OCI-LY1 (cell line): ENCODE measurements around the gene C12orf43.

ENCODE experiments used
- H2AFZ ChIP-seq: fragments of 200-600 bp; sonication (generic), shearing (Covaris generic); 2 replicates; pipeline ENCODE4 v1.6.0; 2014; ENCODE audit warnings: antibody characterized with exemption, mild to moderate bottlenecking, low read length
- H3F3A ChIP-seq: fragments of 200-600 bp; sonication (generic), shearing (Covaris generic); 2 replicates; pipeline ENCODE4 v1.6.0; 2014; ENCODE audit warnings: mild to moderate bottlenecking, antibody characterized with exemption, low read length, moderate library complexity; ENCODE audit not compliant: insufficient read depth
- H3K27ac ChIP-seq: fragments of 200-600 bp; sonication (generic); 2 replicates; pipeline ENCODE4 v1.5.1; 2014; ENCODE audit warnings: low read length, mixed run types, mild to moderate bottlenecking, low read depth; ENCODE audit not compliant: poor library complexity, severe bottlenecking
- H3K27me3 ChIP-seq: fragments of 200-600 bp; sonication (generic); 2 replicates; pipeline ENCODE4 v1.6.0; 2014; ENCODE audit warnings: antibody characterized with exemption, mild to moderate bottlenecking, low read length, moderate library complexity; ENCODE audit not compliant: insufficient read depth
- H3K36me3 ChIP-seq: fragments of 200-600 bp; sonication (generic); 2 replicates; pipeline ENCODE4 v1.6.1; 2014; ENCODE audit warnings: mild to moderate bottlenecking, antibody characterized with exemption, low read length, moderate library complexity, mixed read lengths; ENCODE audit not compliant: insufficient read depth
- H3K4me1 ChIP-seq: fragments of 200-600 bp; sonication (generic); 2 replicates; pipeline ENCODE4 v1.5.1; 2014; ENCODE audit warnings: mild to moderate bottlenecking, low read length, moderate library complexity; ENCODE audit not compliant: insufficient read depth, severe bottlenecking
- H3K4me2 ChIP-seq: fragments of 200-600 bp; sonication (generic), shearing (Covaris generic); 2 replicates; pipeline ENCODE4 v1.6.1; 2014; ENCODE audit warnings: low read length
- H3K4me3 ChIP-seq: fragments of 200-600 bp; sonication (generic); 2 replicates; pipeline ENCODE4 v1.5.1; 2014; ENCODE audit warnings: low read length, low read depth, mild to moderate bottlenecking, mixed read lengths; ENCODE audit not compliant: poor library complexity, severe bottlenecking
- H3K79me2 ChIP-seq: fragments of 200-600 bp; shearing (Covaris generic); 2 replicates; pipeline ENCODE4 v1.6.1; 2016; ENCODE audit warnings: mixed run types, low read length, mixed read lengths; ENCODE audit not compliant: insufficient read depth
- H3K9ac ChIP-seq: fragments of 200-600 bp; sonication (generic), shearing (Covaris generic); 2 replicates; pipeline ENCODE4 v1.6.1; 2014; ENCODE audit warnings: mild to moderate bottlenecking, low read length, mixed read lengths
- H3K9me2 ChIP-seq: fragments of 200-600 bp; sonication (generic), shearing (Covaris generic); 2 replicates; pipeline ENCODE4 v1.6.1; 2014; ENCODE audit warnings: low read depth, mild to moderate bottlenecking, low read length, mixed read lengths
- H3K9me3 ChIP-seq: fragments of 200-600 bp; shearing (Covaris generic); 2 replicates; pipeline ENCODE4 v1.6.1; 2014; ENCODE audit warnings: low read length, mixed read lengths
- H4K20me1 ChIP-seq: fragments of 200-600 bp; sonication (generic), shearing (Covaris generic); 2 replicates; pipeline ENCODE4 v1.6.0; 2016; ENCODE audit warnings: mild to moderate bottlenecking, low read length; ENCODE audit not compliant: insufficient read depth
- EZH2 ChIP-seq: fragments of 200-600 bp; sonication (generic), shearing (Covaris generic); IDR thresholded peaks from 2 replicates; pipeline ENCODE4 v1.8.0; 2017; ENCODE audit warnings: borderline replicate concordance, mixed run types, mild to moderate bottlenecking, antibody characterized with exemption, low read length, moderate library complexity, mixed read lengths
- TF ChIP-seq, protein P1 (sequence below): fragments of 200-600 bp; sonication (generic), shearing (Covaris generic); IDR thresholded peaks from 2 replicates; pipeline ENCODE4 v1.5.1; 2017; ENCODE audit warnings: mild to moderate bottlenecking, antibody characterized with exemption, low read length, moderate library complexity, mixed read lengths

C12orf43 gene

DNA sequence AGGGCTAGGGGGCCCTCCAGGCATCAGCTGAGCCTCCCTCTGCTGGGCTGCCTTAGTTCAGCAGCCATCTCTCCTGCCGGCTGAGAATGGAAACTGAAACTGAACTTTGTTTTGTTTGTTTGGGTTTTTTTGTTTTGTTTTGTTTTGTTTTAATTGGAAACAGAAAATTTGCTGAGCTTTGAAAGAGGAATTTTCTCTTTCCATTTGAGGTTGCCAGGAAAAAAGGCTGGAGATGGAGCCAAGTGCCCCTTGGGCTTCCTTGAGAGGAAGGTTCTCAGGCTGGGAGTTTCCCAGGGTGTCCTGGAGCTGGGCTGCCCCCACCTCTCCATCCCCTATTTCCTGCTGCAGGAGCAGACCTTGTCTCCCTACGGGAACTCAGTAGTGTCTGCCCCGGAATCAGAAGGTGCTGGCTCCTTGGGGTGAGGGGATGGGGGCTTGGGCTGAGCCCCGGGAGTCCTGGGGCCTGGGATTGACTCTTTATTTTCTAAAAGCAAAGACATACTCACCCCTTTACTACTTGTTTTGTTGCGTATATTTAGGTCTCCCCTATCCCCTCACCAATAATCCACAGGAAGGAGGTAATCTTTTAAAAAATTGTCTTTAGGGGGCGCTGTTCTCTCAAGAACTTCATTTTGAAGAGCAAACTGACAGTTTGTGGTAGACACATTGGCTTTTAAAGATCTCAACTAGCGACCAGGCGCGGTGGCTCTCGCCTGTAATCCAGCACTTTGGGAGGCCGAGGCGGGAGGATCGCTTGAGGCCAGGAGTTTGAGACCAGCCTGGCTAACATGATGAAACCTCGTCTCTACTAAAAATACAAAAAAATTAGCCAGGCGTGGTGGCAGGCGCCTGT lies 44.1 kb upstream of the C12orf43 start:
- Histone ChIP-seq H3F3A (no peaks in the 10 kb centered on the region), H3K9me3 (no peaks in the 10 kb centered on the region), H4K20me1 (no peaks in the 10 kb centered on the region), H3K4me2 (peak overlapping the region; percentile 32), H2AFZ (peak overlapping the region; percentile 39), H3K4me3 (peak overlapping the region; percentile 20), H3K79me2 (no peaks in the 10 kb centered on the region), H3K27ac (no peak overlapping the region), H3K36me3 (no peaks in the 10 kb centered on the region), H3K9me2 (no peaks in the 10 kb centered on the region), H3K27me3 (no peaks in the 10 kb centered on the region), H3K9ac (peak overlapping the region; percentile 11; the same call in 1 of the 2 replicates), H3K4me1 (peaks cover 8% of the 10 kb centered on the region)
- no peak for TF ChIP-seq EZH2
- TF ChIP-seq, protein P1, sequence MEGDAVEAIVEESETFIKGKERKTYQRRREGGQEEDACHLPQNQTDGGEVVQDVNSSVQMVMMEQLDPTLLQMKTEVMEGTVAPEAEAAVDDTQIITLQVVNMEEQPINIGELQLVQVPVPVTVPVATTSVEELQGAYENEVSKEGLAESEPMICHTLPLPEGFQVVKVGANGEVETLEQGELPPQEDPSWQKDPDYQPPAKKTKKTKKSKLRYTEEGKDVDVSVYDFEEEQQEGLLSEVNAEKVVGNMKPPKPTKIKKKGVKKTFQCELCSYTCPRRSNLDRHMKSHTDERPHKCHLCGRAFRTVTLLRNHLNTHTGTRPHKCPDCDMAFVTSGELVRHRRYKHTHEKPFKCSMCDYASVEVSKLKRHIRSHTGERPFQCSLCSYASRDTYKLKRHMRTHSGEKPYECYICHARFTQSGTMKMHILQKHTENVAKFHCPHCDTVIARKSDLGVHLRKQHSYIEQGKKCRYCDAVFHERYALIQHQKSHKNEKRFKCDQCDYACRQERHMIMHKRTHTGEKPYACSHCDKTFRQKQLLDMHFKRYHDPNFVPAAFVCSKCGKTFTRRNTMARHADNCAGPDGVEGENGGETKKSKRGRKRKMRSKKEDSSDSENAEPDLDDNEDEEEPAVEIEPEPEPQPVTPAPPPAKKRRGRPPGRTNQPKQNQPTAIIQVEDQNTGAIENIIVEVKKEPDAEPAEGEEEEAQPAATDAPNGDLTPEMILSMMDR: peak; percentile 58

DNA sequence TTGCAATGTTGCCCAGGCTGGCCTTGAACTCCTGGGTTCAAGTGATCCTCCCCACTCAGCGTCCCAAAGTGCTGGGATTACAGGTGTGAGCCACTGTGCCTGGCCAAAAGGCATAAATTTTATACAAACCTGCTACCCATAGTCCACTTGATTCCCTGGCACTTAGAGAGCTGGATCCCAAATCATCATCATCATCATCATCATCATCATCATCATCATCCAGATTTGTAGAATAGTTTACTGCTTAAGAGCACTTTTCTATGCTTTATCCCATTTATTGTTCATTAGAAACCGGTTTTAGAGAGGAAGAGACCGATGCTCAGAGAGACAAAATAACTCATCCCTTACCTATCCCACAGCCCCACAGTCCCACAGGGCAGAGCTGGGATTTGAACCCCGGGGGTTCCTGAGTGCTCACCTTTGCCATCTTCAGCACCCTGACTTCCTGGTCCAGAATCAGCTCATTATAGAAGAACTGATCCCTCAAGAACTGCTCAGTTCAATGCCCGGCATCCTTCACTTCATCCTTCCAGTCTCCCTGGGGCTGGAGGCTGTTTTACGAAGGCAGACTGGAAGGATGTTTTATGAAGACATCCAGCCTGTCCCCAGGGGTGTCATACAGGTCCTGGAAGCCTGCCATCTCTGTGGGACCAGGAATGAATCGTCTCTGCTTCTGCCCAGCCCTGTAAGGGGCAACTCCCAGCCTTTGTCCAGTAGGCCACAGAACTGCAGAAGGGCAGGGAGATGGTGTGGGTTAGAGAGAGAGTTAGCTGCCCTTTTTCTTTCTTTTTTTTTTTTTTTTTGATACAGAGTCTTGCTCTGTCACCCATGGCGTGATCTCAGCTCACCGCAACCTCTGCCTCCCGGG lies 43.0 kb upstream of the C12orf43 start:
- Histone ChIP-seq H3K36me3 (no peaks in the 10 kb centered on the region), H3K79me2 (no peaks in the 10 kb centered on the region), H3K4me3 (no peak overlapping the region), H3F3A (no peaks in the 10 kb centered on the region), H3K9me2 (no peaks in the 10 kb centered on the region), H2AFZ (no peak overlapping the region), H3K4me2 (no peak overlapping the region), H3K9ac (no peak overlapping the region), H3K4me1 (peaks cover 8% of the 10 kb centered on the region), H3K27me3 (no peaks in the 10 kb centered on the region), H3K9me3 (no peaks in the 10 kb centered on the region), H3K27ac (no peak overlapping the region), H4K20me1 (no peaks in the 10 kb centered on the region)
- TF ChIP-seq, protein P1: no peak
- TF ChIP-seq EZH2: no peak

DNA sequence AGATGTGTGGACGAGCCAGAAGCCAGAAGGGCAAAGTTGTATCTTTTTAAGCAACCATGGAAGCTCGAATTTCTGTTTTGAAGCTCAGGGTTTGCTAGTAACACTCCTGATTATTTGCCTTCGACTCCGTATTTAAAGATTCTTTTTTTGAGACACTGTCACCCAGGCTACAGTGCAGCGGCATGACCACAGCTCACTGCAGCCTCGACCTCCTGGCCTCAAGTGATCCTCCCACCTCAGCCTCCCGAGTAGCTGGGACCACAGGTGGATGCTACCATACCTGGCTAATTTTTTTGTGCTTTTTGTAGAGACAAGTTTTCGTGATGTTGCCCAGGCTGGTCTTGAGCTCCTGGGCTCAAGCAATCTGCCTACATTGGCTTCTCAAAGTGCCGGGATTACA lies 41.5 kb upstream of the C12orf43 start:
- Histone ChIP-seq H3K4me3 (no peak overlapping the region), H3K27ac (no peak overlapping the region), H3K4me1 (peaks cover 8% of the 10 kb centered on the region), H3K36me3 (no peaks in the 10 kb centered on the region), H3K9ac (no peak overlapping the region), H3K9me3 (no peaks in the 10 kb centered on the region), H3K9me2 (no peaks in the 10 kb centered on the region), H3K27me3 (no peaks in the 10 kb centered on the region), H4K20me1 (no peaks in the 10 kb centered on the region), H2AFZ (no peak overlapping the region), H3K79me2 (no peaks in the 10 kb centered on the region), H3F3A (no peaks in the 10 kb centered on the region), H3K4me2 (no peak overlapping the region)
- no peak for TF ChIP-seq EZH2
- TF ChIP-seq, protein P1: no peak
